ENCODE measurements around the gene RALA.

DNA sequence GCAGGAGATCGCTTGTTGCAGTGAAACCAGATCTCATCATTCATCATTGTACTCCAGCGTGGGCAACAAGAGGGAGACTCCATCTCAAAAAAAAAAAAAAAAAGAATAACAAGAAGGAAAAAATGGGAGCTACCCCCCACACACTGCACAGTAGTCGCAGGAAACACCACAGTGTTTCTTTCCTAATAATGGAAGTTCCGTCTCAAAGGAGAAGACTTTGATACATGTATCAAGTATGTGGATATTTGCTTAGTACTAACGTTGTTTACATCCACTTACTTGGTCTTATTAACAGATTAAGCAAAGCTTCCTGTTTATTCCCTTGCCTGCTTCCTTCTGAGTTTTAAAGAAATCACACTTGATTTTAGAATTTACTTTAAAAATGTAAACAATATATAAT, 35.0 kb upstream of the RALA start:
- TF ChIP-seq, protein P1, sequence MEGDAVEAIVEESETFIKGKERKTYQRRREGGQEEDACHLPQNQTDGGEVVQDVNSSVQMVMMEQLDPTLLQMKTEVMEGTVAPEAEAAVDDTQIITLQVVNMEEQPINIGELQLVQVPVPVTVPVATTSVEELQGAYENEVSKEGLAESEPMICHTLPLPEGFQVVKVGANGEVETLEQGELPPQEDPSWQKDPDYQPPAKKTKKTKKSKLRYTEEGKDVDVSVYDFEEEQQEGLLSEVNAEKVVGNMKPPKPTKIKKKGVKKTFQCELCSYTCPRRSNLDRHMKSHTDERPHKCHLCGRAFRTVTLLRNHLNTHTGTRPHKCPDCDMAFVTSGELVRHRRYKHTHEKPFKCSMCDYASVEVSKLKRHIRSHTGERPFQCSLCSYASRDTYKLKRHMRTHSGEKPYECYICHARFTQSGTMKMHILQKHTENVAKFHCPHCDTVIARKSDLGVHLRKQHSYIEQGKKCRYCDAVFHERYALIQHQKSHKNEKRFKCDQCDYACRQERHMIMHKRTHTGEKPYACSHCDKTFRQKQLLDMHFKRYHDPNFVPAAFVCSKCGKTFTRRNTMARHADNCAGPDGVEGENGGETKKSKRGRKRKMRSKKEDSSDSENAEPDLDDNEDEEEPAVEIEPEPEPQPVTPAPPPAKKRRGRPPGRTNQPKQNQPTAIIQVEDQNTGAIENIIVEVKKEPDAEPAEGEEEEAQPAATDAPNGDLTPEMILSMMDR (optimal IDR thresholded peaks at IDR 0.05 in 1 of 3, IDR thresholded peaks at IDR 0.05 in 1 of 3, conservative IDR thresholded peaks at IDR 0.05 in 1 of 3; ENCODE audit: extremely low read depth in 1 of 3, insufficient read depth in 2 of 3, low read length in 3 of 3) = no peak
- no peak for TF ChIP-seq EZH2 (IDR thresholded peaks at IDR 0.05; ENCODE audit: low read length)
